Kidney (tissue), 14 donors: ENCODE data around the gene HYLS1. TPM values are rescaled to one million over a fixed set of nuclear protein-coding genes. Genes with fewer than 3 reads are reported as not detected.

Experiments used
- DNase-seq, 5 donors: peaks; one replicate each; pipeline ENCODE4 v3.0.0-alpha.2; 2013 to 2020
- FAIRE-seq: peaks from 2 replicates; lab custom pipeline; 2012; peaks lifted over from hg19 to GRCh38; lab: Jason Lieb, UNC
- H3K27ac ChIP-seq, 2 donors: one replicate each; pipeline ENCODE4 v1.7.0; 2013; ENCODE audit warnings: low read depth in 2 of 2, low read length in 2 of 2, inconsistent platforms in 1 of 2
- H3K27me3 ChIP-seq: one replicate; pipeline ENCODE4 v1.7.1; 2013; ENCODE audit warnings: low read length, inconsistent platforms; ENCODE audit not compliant: control insufficient read depth, insufficient read depth
- H3K36me3 ChIP-seq, 3 donors: one replicate each; pipeline versions ENCODE4 v1.7.0 to v1.7.1; 2013; ENCODE audit warnings: low read length in 3 of 3, control low read depth in 1 of 3, inconsistent platforms in 1 of 3; ENCODE audit not compliant: insufficient read depth in 3 of 3, control insufficient read depth in 2 of 3
- H3K4me1 ChIP-seq, 3 donors: one replicate each; pipeline versions ENCODE4 v1.7.0 to v1.7.1; 2013; ENCODE audit warnings: low read length in 3 of 3, inconsistent platforms in 1 of 3, low read depth in 1 of 3; ENCODE audit not compliant: control insufficient read depth in 2 of 3, insufficient read depth in 2 of 3
- H3K4me3 ChIP-seq, 3 donors: one replicate each; pipeline versions ENCODE4 v1.7.0 to v1.8.1; 2013; ENCODE audit warnings: low read length in 3 of 3, control low read depth in 1 of 3, inconsistent platforms in 1 of 3
- H3K9ac ChIP-seq, 3 donors: one replicate each; pipeline versions ENCODE4 v1.7.0 to v1.7.1; 2013; ENCODE audit warnings: low read length in 3 of 3, control low read depth in 1 of 3, inconsistent platforms in 1 of 3
- H3K9me3 ChIP-seq, 3 donors: one replicate each; pipeline versions ENCODE4 v1.7.0 to v1.7.1; 2013; ENCODE audit warnings: low read length in 3 of 3, control low read depth in 1 of 3, inconsistent platforms in 1 of 3; ENCODE audit not compliant: control insufficient read depth in 2 of 3, insufficient read depth in 1 of 3
- CTCF ChIP-seq: IDR thresholded peaks from 3 replicates; pipeline ENCODE4 v1.5.1; 2012; ENCODE audit warnings: mild to moderate bottlenecking, moderate library complexity, borderline replicate concordance; ENCODE audit not compliant: insufficient read depth; ENCODE audit errors: extremely low read depth
- intact Hi-C: fragments of 100-400 bp; cut with DNase I; formaldehyde crosslinking; loops from one replicate; pipeline ENCODE4 v1.11.1; 2022
- polyA plus RNA-seq: library from polyadenylated mRNA; stranded (reverse); fragments of 350-450 nt; fragmentation: Illumina TruSeq; extraction: RNeasy Lipid Tissue Mini Kit (QIAGEN cat#74804); gene quantifications from one replicate; pipeline ENCODE4 v1.2.3, GENCODE V29; 2014; ENCODE audit warnings: low read depth, low replicate concordance; ENCODE audit not compliant: insufficient read depth
- total RNA-seq: library from RNA; stranded (reverse); fragmentation: NEBNext Ultra II Directional; extraction: Animal tissue kit (Norgen Biotek cat#: 25700); gene quantifications from one replicate; pipeline ENCODE4 v1.2.1, GENCODE V29; 2021
- donor health status: control.
- donor health status: control.
- donor health status: control.
- donor health status: control.
- donor health status: control.
- donor health status: DM: yes; HTN: yes; CAD: no.
- donor health status: Normal renal cell carcinoma (clear cell type).

Gene HYLS1
- total and polyA plus RNA-seq, 2 donors from 2014 or later, result 3.0 to 4.9 TPM

- Histone ChIP-seq H3K9me3 (no peaks in the 10 kb centered on the region), H3K4me3 (no peak overlapping the region), H3K27ac (no peak overlapping the region), H3K9ac (no peak overlapping the region), H3K27me3 (no peaks in the 10 kb centered on the region), H3K4me1 (no peaks in the 10 kb centered on the region), H3K36me3 (no peaks in the 10 kb centered on the region)
- intact Hi-C loops, result no loop called here
- no peak for FAIRE-seq
- DNase-seq, result peak in 2 of 5 donors; percentile 37 to 42
- no peak for TF ChIP-seq CTCF
Observed at GRCh38 chr11:125916683-125917347, 29.3 kb downstream of the HYLS1 start.

DNA sequence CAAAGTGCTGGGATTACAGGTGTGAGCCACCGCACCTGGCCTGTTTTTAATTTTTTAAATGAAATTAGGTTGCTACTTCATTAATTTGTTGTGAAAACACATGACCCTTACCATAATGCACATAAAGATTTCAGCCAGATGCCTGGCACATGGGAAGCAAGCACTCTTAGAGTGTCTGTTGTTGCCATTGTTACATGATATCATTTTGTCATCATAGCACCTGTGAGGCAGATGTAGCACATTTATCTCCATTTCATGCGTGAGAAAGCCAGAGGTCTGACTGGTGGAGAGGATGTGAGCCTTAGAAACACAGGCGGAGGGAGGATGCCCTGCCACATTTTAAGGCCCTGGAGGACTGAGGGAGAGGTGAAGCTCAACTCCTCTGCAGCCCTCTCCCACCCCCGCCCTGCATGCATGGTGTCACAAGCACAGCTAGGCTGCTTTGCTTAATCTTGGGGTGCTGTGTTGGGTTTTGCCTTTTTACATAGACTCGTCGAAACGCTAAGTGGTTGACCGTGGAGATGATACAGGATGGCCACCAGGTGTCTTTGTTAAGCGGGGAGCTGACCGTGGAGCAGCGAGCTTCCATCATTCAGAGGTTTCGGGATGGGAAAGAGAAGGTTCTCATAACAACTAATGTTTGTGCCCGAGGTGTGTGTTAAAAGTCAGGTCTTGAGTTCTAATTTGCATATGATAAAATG is 30.8 kb downstream of the HYLS1 start:
- H3K27ac ChIP-seq, result no peak overlapping the region
- no peak for DNase-seq
- H3K9me3 ChIP-seq, result no peaks in the 10 kb centered on the region
- no peaks in the 10 kb centered on the region for H3K27me3 ChIP-seq
- no peak overlapping the region for H3K4me3 ChIP-seq
- intact Hi-C loops, result no loop called here
- no peaks in the 10 kb centered on the region for H3K36me3 ChIP-seq
- no peak for FAIRE-seq
- H3K4me1 ChIP-seq, result no peaks in the 10 kb centered on the region
- TF ChIP-seq CTCF, result no peak
- H3K9ac ChIP-seq, result no peak overlapping the region

GRCh38 chr11:125921042-125921441 is 33.6 kb downstream of the HYLS1 start:
- no peaks in the 10 kb centered on the region for H3K9me3 ChIP-seq
- intact Hi-C loops, result loop anchor here (5.0 kb wide), 1 partner anchor 271 kb away; no protein-coding TSS in a partner anchor
- no peak for TF ChIP-seq CTCF
- no peak overlapping the region for H3K4me3 ChIP-seq
- H3K27me3 ChIP-seq, result no peaks in the 10 kb centered on the region
- no peak for FAIRE-seq
- H3K36me3 ChIP-seq, result no peaks in the 10 kb centered on the region
- no peak overlapping the region for H3K27ac ChIP-seq
- no peak overlapping the region for H3K9ac ChIP-seq
- H3K4me1 ChIP-seq, result no peaks in the 10 kb centered on the region
- no peak for DNase-seq
